ENCODE measurements around the gene GSS.

- no peak for TF ChIP-seq POLR2AphosphoS5 (IDR thresholded peaks at IDR 0.05; ENCODE audit: low read depth, low read length)
- no peak for TF ChIP-seq POLR2A (IDR thresholded peaks at IDR 0.05; ENCODE audit: low read depth, low read length)
- no peak for TF ChIP-seq TAF1 (IDR thresholded peaks at IDR 0.05; ENCODE audit: low read depth, low read length)
- no peak for TF ChIP-seq SPI1 (IDR thresholded peaks at IDR 0.05; ENCODE audit: low read depth, low read length)
- no peak for TF ChIP-seq PAX5 (IDR thresholded peaks at IDR 0.05; ENCODE audit: insufficient read depth, low read length, severe bottlenecking)
Observed at GRCh38 chr20:34883087-34883688, 72.4 kb downstream of the GSS start.
